22Rv1 (cell line): ENCODE measurements around the gene FCER1G.

Experiments
- H3K27ac ChIP-seq: fragments of 450-650 bp; 2 replicates; pipeline ENCODE4 v1.5.1; 2017
- ZFX ChIP-seq: fragments of 450-650 bp; IDR thresholded peaks from 2 replicates; pipeline ENCODE4 v1.6.1; 2017; ENCODE audit warnings: antibody characterized with exemption, borderline replicate concordance
- TF ChIP-seq, protein P1 (sequence below): fragments of 450-650 bp; IDR thresholded peaks from 2 replicates; pipeline ENCODE4 v1.5.1; 2017; ENCODE audit warnings: mild to moderate bottlenecking

Gene FCER1G

DNA sequence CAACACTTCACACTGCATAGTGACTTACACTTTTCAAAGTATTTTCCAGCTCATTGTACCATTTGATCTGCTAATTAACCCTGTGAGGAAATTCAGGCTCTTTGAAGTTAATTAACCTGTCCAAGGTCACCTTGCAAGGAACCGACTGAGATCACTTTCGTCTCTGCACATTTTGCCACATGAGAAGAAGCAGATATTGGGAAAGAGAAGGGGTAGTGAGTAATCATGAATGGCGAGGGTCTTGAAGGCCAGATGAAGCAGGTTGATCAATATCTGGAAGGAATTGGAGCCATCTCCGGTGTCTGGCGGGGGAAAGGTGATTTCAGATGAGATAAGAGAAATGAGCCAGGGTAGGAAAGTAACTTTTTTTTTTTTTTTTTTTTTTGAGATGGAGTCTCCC is 4.9 kb downstream of the FCER1G start:
- no peak for TF ChIP-seq ZFX
- no peak overlapping the region for H3K27ac ChIP-seq

DNA sequence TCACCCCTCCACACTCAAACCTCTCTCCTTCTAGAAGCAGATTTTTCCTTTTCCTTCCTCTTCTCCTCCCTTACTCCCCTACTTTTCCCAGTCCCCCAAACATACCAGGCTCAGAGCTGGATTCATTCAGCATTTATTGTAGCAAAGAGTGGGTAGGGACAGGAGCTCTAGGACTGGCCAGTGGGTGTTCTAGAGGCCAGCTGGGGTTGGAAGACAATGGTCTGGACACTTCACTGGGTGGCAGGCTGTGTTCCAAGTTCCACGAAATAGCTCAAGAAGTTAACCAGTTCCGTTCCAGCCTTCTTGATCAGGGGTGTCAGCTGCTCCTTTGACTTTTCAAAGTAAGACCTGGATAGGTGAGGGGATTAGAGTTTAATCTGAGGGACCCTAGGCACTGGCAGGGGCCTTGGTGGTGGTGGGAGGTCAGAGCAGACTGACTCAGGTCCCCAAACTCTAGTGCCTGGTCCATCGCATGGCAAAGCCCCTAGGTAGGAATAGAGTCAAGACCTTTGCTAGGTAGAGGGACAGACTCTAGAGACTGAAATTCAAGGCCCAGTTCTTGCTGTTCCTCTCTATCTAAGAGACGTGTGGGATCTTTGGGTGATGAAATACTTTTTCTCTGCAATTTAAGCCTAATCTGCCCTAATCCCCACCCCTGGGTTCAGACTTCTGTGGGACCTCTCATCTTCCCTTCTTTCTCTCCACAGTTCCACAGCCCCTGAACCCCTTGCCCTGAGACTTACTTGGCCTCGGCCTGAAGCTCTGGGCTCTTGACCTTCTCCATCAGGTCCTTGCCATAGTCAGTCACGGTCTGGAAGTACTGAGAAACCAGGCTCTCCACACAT is 7.3 kb downstream of the FCER1G start:
- TF ChIP-seq, protein P1, sequence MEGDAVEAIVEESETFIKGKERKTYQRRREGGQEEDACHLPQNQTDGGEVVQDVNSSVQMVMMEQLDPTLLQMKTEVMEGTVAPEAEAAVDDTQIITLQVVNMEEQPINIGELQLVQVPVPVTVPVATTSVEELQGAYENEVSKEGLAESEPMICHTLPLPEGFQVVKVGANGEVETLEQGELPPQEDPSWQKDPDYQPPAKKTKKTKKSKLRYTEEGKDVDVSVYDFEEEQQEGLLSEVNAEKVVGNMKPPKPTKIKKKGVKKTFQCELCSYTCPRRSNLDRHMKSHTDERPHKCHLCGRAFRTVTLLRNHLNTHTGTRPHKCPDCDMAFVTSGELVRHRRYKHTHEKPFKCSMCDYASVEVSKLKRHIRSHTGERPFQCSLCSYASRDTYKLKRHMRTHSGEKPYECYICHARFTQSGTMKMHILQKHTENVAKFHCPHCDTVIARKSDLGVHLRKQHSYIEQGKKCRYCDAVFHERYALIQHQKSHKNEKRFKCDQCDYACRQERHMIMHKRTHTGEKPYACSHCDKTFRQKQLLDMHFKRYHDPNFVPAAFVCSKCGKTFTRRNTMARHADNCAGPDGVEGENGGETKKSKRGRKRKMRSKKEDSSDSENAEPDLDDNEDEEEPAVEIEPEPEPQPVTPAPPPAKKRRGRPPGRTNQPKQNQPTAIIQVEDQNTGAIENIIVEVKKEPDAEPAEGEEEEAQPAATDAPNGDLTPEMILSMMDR = no peak
- TF ChIP-seq ZFX = no peak
- H3K27ac ChIP-seq = no peak overlapping the region

DNA sequence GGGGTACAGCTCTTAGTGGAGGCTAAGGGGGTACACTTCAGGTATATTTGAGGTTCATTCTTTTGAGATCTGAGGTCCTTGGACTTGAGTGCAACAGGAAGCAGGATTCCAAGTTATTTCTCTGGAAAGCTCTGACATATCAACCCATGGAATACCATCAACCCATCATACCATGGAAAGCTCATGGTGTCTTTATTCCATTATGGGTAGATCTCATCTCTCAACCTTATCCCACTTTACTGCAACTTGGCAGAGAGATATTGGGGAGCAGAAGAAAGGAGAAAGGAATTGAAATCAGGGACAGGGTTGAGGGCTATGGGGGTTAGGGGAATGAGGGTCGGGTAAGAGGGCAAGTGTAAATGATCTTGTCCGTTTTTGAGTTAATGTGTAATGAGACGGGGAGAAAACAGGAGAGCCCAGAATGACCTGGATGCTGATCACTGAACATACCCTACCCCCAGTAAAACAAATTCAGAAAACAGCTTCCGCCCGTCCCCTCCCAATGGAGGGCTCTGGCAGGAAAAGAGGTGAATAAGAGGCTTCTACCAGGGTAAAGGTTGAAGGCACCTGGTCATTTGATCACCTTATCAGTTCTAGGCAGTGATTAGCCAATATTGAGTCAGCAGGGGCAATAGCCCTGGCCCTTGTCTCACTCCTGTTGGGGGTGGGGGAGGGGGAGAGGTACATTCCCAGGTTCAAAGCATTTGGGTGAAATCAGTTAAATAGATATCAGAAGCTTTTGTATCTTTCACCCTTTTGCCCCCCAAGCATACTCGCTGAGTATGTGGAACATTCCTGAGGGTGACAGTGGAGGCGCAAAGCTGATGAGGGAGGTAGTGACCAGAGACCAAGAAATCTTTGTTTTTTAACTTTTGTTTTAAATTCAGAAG is 9.0 kb downstream of the FCER1G start:
- TF ChIP-seq, protein P1 = no peak
- no peak for TF ChIP-seq ZFX

DNA sequence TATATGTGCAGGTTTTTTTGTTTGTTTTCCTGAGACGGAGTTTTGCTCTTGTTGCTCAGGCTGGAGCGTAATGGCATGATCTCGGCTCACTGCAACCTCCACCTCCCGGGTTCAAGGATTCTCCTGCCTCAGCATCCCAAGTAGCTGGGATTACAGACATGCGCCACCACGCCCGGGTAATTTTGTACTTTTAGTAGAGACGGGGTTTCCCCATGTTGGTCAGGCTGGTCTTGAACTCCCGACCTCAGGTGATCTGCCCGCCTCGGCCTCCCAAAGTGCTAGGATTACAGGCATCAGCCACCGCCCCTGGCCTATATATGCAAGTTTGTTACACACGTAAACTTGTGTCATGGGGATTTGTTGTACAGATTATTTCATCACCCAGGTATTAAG is 9.6 kb downstream of the FCER1G start:
- peak overlapping the region; percentile 84; the same call in 1 of the 2 replicates for H3K27ac ChIP-seq

More for the DNA sequence above, 9.0 kb downstream of the FCER1G start:
- no peak overlapping the region for H3K27ac ChIP-seq

DNA sequence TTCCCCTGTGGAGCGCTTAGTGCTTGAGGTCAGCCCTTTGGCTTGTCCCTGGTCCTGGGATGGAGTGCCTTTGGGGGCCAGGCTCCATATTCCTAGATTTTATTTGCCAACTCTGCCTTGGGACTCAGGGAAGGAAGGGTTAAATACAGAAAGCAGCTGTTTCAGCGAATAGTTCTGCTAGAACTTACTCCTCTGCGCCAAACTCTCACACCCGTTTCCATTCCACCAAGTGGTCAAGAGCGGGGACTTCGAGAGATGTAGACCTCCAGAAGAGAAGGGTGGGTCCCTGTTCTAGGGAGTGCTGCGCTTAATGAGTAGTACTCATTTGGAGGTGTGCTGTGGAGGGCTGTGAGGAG is 10.1 kb downstream of the FCER1G start:
- TF ChIP-seq, protein P1 = no peak
- TF ChIP-seq ZFX = no peak
- H3K27ac ChIP-seq = peak overlapping the region; percentile 84

DNA sequence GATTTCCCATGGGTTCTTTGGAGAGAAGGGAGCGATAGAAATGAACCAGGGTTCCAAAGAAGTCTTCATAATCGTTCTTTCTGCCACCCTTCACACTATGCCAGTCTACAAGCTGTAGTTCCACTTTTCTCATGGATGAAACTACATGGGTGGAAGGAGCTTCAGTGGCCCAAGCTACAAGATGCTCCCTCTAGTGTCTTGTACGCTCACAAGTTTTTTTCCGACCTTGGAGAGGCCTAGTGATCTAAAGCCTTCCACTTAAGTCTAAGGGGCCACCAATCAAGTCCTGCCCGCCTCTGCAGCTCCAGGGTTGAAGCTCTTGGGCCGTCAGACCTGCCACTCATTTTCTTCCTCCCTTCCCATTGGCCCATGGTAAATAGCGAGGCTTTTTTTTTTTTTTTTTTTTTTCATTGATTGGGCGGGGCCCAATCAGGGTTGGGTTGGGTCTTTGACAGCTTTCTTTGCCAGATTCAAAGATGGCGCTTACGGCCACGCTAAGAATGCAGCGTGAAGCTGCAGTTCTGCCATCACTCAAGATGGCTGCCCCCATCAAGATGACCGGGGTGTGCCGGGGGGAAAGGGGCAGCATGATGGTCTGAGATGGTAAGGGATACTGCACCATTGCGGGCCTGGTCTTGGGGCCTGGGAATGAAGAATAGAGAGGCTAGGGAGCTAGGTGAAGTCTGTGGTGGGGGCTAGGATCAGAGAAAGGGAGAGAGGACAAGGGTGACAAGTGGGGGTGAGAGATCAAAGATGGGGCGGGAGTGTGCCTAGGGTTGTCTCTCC is 10.6 kb downstream of the FCER1G start, which contains the start of gene TOMM40L:
Gene TOMM40L (plus strand): TSS at position 527 of the 786 bp plus-strand sequence. CDS start 430 bp downstream, outside the sequence.
- no peak for TF ChIP-seq ZFX
- TF ChIP-seq, protein P1 = peak; percentile 90
- H3K27ac ChIP-seq = peak within 1 kb of the TSS; percentile 84

DNA sequence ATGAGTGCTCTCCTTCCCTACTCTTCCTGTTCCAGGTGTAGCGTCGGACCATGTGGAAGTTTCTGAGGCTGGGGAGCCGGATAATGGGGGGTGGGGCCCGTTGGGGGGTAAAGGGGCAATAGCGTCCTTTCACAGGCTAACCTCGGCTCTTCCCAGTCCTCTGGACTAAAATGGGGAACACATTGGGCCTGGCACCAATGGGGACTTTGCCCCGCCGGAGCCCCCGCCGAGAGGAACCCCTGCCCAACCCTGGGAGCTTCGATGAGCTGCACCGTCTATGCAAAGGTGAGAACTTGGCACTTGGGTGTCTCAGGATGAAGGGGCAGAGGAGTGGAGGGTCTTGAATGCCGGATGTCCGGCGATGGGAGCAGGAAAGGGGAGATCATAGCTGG is 11.2 kb downstream of the FCER1G start:
- TF ChIP-seq ZFX = no peak
- TF ChIP-seq, protein P1 = no peak
- H3K27ac ChIP-seq = peak overlapping the region; percentile 84
